ENCODE measurements around the gene MYO3B.
"Not testable (repeated sequence)": the region's sequence is repeated elsewhere in the genome, so short reads cannot be mapped to it uniquely, and the experiment has no call there.

Gene MYO3B

DNA sequence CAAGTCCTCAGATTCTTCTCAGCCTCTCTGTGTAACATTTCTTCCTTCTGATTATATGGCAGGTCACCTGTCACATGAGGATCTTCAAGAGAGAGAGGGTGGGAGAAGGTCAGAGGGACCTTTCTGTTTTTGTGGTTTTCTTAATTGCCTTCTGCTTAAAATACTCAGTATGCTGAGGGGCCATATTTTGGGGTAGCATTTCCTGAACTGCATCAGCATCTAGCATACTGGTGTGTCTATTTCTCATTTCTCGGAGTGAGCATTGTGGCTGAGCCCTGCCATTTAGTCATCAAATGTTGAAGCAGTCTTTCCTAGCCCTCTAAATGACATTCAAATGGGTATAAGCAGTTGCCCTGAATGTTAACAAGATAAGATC, 162.7 kb downstream of the MYO3B start:
- Histone ChIP-seq H3K9me3 (ENCODE audit: control insufficient read depth, insufficient read depth, low read depth, low read length) (no peaks in the 10 kb centered on the region), H3K36me3 (ENCODE audit: control insufficient read depth in 2 of 2, insufficient read depth in 1 of 2, low read length in 2 of 2) (no peaks in the 10 kb centered on the region), H3K27ac (ENCODE audit: extremely low read depth, low read depth, low read length) (no peak overlapping the region), H3K4me3 (ENCODE audit: low read depth, low read length) (no peak overlapping the region), H3K4me1 (ENCODE audit: control insufficient read depth, insufficient read depth, low read length) (no peaks in the 10 kb centered on the region)
- TF ChIP-seq, protein P1, sequence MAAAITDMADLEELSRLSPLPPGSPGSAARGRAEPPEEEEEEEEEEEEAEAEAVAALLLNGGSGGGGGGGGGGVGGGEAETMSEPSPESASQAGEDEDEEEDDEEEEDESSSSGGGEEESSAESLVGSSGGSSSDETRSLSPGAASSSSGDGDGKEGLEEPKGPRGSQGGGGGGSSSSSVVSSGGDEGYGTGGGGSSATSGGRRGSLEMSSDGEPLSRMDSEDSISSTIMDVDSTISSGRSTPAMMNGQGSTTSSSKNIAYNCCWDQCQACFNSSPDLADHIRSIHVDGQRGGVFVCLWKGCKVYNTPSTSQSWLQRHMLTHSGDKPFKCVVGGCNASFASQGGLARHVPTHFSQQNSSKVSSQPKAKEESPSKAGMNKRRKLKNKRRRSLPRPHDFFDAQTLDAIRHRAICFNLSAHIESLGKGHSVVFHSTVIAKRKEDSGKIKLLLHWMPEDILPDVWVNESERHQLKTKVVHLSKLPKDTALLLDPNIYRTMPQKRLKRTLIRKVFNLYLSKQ (tag by site-specific recombination; IDR thresholded peaks at IDR 0.05; ENCODE audit: borderline replicate concordance): no peak
- TF ChIP-seq, protein P2, sequence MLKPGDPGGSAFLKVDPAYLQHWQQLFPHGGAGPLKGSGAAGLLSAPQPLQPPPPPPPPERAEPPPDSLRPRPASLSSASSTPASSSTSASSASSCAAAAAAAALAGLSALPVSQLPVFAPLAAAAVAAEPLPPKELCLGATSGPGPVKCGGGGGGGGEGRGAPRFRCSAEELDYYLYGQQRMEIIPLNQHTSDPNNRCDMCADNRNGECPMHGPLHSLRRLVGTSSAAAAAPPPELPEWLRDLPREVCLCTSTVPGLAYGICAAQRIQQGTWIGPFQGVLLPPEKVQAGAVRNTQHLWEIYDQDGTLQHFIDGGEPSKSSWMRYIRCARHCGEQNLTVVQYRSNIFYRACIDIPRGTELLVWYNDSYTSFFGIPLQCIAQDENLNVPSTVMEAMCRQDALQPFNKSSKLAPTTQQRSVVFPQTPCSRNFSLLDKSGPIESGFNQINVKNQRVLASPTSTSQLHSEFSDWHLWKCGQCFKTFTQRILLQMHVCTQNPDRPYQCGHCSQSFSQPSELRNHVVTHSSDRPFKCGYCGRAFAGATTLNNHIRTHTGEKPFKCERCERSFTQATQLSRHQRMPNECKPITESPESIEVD (tag by site-specific recombination; IDR thresholded peaks at IDR 0.05): peak; percentile 0; the same call in 1 of the 2 replicates
- CTCF ChIA-PET: no interaction called here
- POLR2A ChIA-PET: no interaction called here

DNA sequence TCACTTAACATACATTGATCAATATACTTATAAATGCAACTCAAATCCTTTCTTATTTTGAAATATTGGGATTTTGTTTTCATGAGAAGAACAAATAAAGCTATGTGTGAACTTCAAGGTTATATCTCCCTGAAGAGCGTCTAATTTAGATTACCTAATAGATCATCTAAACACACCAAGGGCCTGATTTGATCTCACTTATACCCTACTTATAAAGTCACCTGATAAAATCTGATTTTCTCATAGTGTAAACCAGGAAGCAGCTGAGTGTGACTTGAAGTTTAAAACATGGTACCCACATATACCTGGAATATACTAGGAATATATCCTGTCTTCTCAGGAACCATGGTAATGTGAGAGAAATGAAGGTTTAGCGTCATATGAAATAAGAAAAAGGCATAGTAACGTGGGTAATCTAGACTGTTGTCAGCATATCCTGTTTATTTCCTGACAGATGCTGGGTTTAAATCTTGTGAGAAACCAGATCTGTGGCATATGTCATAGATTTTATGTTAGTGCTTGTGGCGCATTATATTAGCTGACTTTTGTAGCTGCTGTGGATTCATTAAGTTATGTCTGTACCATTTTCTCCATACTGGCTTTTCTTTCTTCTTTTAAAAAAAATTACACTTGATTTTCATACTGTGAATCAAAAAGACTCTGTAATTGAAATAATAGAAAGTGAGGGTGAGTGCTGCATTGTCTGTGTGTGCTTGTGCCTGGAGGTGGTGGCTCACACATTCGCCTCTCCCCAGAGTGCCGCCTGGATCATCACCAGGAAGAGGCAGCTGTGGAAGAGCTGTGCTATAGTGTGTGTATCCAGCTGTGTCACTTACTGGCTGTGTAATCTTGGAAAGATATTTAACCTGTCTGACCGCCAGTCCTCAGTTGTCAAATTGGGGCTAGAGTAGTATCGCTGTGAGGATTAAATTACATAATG, 164.0 kb downstream of the MYO3B start:
- CTCF ChIA-PET: interaction anchor here (0.7 to 0.9 kb wide), 2 partner anchors 19 to 40 kb away, joined by 3 read pairs; no protein-coding TSS in a partner anchor
- no peak overlapping the region for H3K4me3 ChIP-seq (ENCODE audit: low read depth, low read length)
- H3K9me3 ChIP-seq (ENCODE audit: control insufficient read depth, insufficient read depth, low read depth, low read length): no peaks in the 10 kb centered on the region
- no peak for TF ChIP-seq ZNF24 (tag by site-specific recombination; IDR thresholded peaks at IDR 0.05)
- no peak for TF ChIP-seq HOXC10 (CRISPR knock-in tag; IDR thresholded peaks at IDR 0.05)
- TF ChIP-seq ZBTB17 (tag by site-specific recombination; IDR thresholded peaks at IDR 0.05): no peak
- TF ChIP-seq, protein P3, sequence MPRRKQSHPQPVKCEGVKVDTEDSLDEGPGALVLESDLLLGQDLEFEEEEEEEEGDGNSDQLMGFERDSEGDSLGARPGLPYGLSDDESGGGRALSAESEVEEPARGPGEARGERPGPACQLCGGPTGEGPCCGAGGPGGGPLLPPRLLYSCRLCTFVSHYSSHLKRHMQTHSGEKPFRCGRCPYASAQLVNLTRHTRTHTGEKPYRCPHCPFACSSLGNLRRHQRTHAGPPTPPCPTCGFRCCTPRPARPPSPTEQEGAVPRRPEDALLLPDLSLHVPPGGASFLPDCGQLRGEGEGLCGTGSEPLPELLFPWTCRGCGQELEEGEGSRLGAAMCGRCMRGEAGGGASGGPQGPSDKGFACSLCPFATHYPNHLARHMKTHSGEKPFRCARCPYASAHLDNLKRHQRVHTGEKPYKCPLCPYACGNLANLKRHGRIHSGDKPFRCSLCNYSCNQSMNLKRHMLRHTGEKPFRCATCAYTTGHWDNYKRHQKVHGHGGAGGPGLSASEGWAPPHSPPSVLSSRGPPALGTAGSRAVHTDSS (tag by site-specific recombination; IDR thresholded peaks at IDR 0.05): no peak
- TF ChIP-seq ZEB2 (tag by site-specific recombination; IDR thresholded peaks at IDR 0.05): no peak
- no peak for TF ChIP-seq OSR2 (tag by site-specific recombination; IDR thresholded peaks at IDR 0.05)
- no peak overlapping the region for H3K27ac ChIP-seq (ENCODE audit: extremely low read depth, low read depth, low read length)
- no peaks in the 10 kb centered on the region for H3K36me3 ChIP-seq (ENCODE audit: control insufficient read depth in 2 of 2, insufficient read depth in 1 of 2, low read length in 2 of 2)
- POLR2A ChIA-PET: no interaction called here
- no peaks in the 10 kb centered on the region for H3K4me1 ChIP-seq (ENCODE audit: control insufficient read depth, insufficient read depth, low read length)

DNA sequence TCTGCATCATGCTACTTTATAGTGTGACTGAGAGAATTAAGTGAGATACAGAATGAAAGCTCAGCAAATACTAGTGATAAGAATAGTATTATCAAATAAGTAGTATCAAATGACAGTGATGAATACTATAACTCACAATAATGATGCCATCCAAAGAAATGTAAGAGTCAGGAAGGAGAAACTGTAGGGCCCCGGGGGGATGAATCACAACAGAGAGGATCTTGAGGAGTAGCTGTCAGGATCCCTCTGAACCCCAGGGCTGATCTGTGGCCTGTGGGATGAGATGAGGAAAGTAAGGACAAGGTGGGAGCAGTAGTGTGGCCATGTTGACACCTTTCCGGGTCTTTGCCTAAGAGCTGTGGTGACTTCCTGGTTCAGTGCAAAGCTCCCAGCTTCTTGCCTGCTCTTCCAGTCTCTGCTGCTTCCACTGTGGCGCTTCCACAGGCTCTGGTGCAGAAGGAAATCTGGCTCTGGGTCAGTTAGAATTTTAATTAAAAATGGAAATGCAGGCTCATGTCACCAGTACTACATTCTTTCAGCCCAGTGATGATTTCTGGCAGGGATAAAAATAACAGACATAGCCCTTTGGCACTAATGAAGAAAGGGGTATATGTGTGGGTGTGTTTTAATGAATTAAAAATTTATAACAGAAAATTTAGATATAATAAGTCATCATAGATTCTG, 166.9 kb downstream of the MYO3B start:
- H3K27ac ChIP-seq (ENCODE audit: extremely low read depth, low read depth, low read length): no peak overlapping the region
- no peaks in the 10 kb centered on the region for H3K4me1 ChIP-seq (ENCODE audit: control insufficient read depth, insufficient read depth, low read length)
- H3K36me3 ChIP-seq (ENCODE audit: control insufficient read depth in 2 of 2, insufficient read depth in 1 of 2, low read length in 2 of 2): no peaks in the 10 kb centered on the region
- H3K4me3 ChIP-seq (ENCODE audit: low read depth, low read length): no peak overlapping the region
- TF ChIP-seq ZNF157 (tag by site-specific recombination; IDR thresholded peaks at IDR 0.05): no peak
- peak; percentile 49 for TF ChIP-seq ZBTB20 (tag by site-specific recombination; IDR thresholded peaks at IDR 0.05)
- CTCF ChIA-PET: interaction anchor here (1.0 to 1.5 kb wide), 3 partner anchors 16 to 64 kb away, joined by 4 read pairs; no protein-coding TSS in a partner anchor
- POLR2A ChIA-PET: no interaction called here
- no peaks in the 10 kb centered on the region for H3K9me3 ChIP-seq (ENCODE audit: control insufficient read depth, insufficient read depth, low read depth, low read length)

DNA sequence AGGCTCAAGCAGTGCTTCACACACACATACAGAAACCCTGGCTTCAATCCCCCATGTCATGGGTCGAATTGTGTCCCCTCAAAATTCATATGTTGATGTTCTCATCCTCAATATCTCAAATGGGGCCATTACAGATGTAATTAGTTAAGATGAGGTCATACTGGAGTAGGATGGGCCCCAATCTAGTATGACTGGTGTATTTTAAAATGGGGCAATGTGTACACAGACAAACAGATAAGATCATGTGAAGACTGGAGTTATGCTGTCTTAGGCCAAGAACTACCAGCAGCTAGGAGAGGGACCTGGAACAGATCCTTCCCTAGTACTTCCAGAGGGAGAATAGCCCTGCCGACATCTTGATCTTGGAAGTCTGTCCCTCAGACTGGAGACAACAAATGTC, 167.7 kb downstream of the MYO3B start:
- POLR2A ChIA-PET: no interaction called here
- CTCF ChIA-PET: interaction anchor here (1.0 to 1.4 kb wide), 3 partner anchors 16 to 63 kb away, joined by 4 to 6 read pairs (median 4); no protein-coding TSS in a partner anchor
- Histone ChIP-seq H3K36me3 (ENCODE audit: control insufficient read depth in 2 of 2, insufficient read depth in 1 of 2, low read length in 2 of 2) (no peaks in the 10 kb centered on the region), H3K4me3 (ENCODE audit: low read depth, low read length) (no peak overlapping the region), H3K4me1 (ENCODE audit: control insufficient read depth, insufficient read depth, low read length) (no peaks in the 10 kb centered on the region), H3K27ac (ENCODE audit: extremely low read depth, low read depth, low read length) (no peak overlapping the region), H3K9me3 (ENCODE audit: control insufficient read depth, insufficient read depth, low read depth, low read length) (no peaks in the 10 kb centered on the region)
- TF ChIP-seq, protein P4, sequence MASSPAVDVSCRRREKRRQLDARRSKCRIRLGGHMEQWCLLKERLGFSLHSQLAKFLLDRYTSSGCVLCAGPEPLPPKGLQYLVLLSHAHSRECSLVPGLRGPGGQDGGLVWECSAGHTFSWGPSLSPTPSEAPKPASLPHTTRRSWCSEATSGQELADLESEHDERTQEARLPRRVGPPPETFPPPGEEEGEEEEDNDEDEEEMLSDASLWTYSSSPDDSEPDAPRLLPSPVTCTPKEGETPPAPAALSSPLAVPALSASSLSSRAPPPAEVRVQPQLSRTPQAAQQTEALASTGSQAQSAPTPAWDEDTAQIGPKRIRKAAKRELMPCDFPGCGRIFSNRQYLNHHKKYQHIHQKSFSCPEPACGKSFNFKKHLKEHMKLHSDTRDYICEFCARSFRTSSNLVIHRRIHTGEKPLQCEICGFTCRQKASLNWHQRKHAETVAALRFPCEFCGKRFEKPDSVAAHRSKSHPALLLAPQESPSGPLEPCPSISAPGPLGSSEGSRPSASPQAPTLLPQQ (tag by site-specific recombination; IDR thresholded peaks at IDR 0.05): peak; percentile 81
- 0 out of 2 replicates have a peak, but pooled peaks have one; percentile 36 for TF ChIP-seq ZBTB21 (tag by site-specific recombination; IDR thresholded peaks at IDR 0.05)
- no peak for TF ChIP-seq GLIS2 (tag by site-specific recombination; IDR thresholded peaks at IDR 0.05)

DNA sequence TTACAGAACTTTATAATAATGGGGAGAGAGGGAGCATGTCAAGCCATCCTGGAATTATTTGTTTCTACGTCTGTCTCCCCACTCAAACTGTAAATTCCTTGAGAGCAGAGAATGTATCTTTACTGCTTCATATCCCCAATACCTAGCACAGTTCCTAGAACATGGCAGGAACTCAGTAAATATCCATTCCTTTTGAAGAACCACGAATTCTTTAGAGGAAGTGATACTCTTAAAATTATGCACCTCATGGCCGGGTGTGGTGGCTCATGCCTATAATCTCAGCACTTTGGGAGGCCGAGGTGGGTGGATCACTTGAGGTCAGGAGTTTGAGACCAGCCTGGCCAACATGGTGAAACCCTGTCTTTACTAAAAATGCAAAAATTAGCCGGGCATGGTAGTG, 171.3 kb downstream of the MYO3B start:
- H3K27ac ChIP-seq (ENCODE audit: extremely low read depth, low read depth, low read length); H3K4me3 ChIP-seq (ENCODE audit: low read depth, low read length); POLR2A ChIA-PET; H3K36me3 ChIP-seq (ENCODE audit: control insufficient read depth in 2 of 2, insufficient read depth in 1 of 2, low read length in 2 of 2); H3K9me3 ChIP-seq (ENCODE audit: control insufficient read depth, insufficient read depth, low read depth, low read length); H3K4me1 ChIP-seq (ENCODE audit: control insufficient read depth, insufficient read depth, low read length): not testable (repeated sequence)
- CTCF ChIA-PET: interaction anchor here (0.5 kb wide), 1 partner anchor 47 kb away, joined by 4 read pairs; no protein-coding TSS in a partner anchor

Data from HEK293 (cell line).